Activated naive CD4-positive, alpha-beta T cell treated with anti-CD3 and anti-CD28 coated beads for 36 hours (primary cell): ENCODE measurements around the gene ARSI. TPM values are rescaled to one million over a fixed set of nuclear protein-coding genes. Genes with fewer than 3 reads are reported as not detected.
A peak's percentile ranks its signal among the peaks of the same experiment; 100 is the strongest.

ENCODE experiments used
- CTCF ChIA-PET: fragments of 350-600 bp; sonication (Branson Sonifier 250); formaldehyde crosslinking; loops from one replicate; lab custom pipeline; 2021; ENCODE audit warnings: antibody characterized with exemption; lab: Charles Lee
- DNase-seq: peaks from one replicate; pipeline ENCODE4 v3.0.0-alpha.2; 2020
- H3K27ac Mint-ChIP-seq: one replicate; pipeline ENCODE4 v1.8.0; 2021; ENCODE audit warnings: mild to moderate bottlenecking, mixed read lengths
- H3K27me3 Mint-ChIP-seq: one replicate; pipeline ENCODE4 v1.8.0; 2021; ENCODE audit warnings: low read depth, mixed read lengths
- H3K36me3 Mint-ChIP-seq: one replicate; pipeline ENCODE4 v1.8.0; 2021; ENCODE audit warnings: low read depth, mixed read lengths
- H3K4me1 Mint-ChIP-seq: one replicate; pipeline ENCODE4 v1.8.0; 2021; ENCODE audit warnings: low read depth, mixed read lengths
- H3K4me3 Mint-ChIP-seq: one replicate; pipeline ENCODE4 v1.8.0; 2021; ENCODE audit warnings: mild to moderate bottlenecking, moderate library complexity, mixed read lengths
- H3K9me3 Mint-ChIP-seq: one replicate; pipeline ENCODE4 v1.8.0; 2021; ENCODE audit warnings: mixed read lengths
- intact Hi-C: fragments of 100-400 bp; cut with micrococcal nuclease; formaldehyde crosslinking; loops from one replicate; pipeline ENCODE4 v1.15.1; 2023
- total RNA-seq, 2 experiments: library from RNA; stranded (reverse); gene quantifications; one replicate each; pipeline ENCODE4 v1.2.3, GENCODE V29; 2021

Gene ARSI
- total RNA-seq, 2 experiments from 2014 or later: not detected

DNA sequence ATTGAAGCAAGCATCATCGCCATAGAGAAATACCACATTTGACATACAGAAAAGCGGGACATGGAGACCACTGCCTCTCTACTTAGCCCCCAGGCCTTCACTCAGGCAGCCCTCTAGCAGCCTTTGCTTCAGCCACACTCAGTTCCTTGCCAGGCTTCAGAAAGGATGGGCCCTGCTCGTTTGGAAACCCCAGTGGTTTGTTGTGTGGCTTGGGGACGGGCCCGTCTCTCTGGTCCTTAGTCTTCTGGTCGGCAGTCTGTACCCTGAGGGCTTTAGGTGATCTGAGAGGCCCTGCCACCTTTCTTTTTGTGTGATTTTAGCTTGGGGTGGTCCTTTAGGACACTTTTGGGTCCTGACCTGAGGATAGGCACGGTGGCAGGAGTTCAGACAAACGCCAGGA is 21.1 kb upstream of the ARSI start:
- H3K27ac Mint-ChIP-seq: no peak overlapping the region
- intact Hi-C loops: no loop called here
- CTCF ChIA-PET: interaction anchor here (0.8 kb wide), 1 partner anchor 11 kb away, joined by 3 read pairs; no protein-coding TSS in a partner anchor
- no peak overlapping the region for H3K4me3 Mint-ChIP-seq
- peaks cover 3% of the 10 kb centered on the region for H3K4me1 Mint-ChIP-seq
- DNase-seq: no peak
- H3K36me3 Mint-ChIP-seq: no peaks in the 10 kb centered on the region
- no peaks in the 10 kb centered on the region for H3K27me3 Mint-ChIP-seq
- H3K9me3 Mint-ChIP-seq: no peaks in the 10 kb centered on the region

- Mint-ChIP-seq H3K4me1 (peaks cover 3% of the 10 kb centered on the region), H3K36me3 (no peaks in the 10 kb centered on the region), H3K27ac (no peak overlapping the region), H3K4me3 (no peak overlapping the region), H3K27me3 (no peaks in the 10 kb centered on the region), H3K9me3 (no peaks in the 10 kb centered on the region)
- DNase-seq: no peak
- CTCF ChIA-PET: interaction anchor here (0.8 kb wide), 1 partner anchor 12 kb away, joined by 3 read pairs; no protein-coding TSS in a partner anchor
- intact Hi-C loops: no loop called here
These were observed 20.4 kb upstream of the ARSI start for GRCh38 chr5:150323092-150323491.

GRCh38 chr5:150322202-150322601 is 19.5 kb upstream of the ARSI start:
- CTCF ChIA-PET: no interaction called here
- H3K4me1 Mint-ChIP-seq: peaks cover 3% of the 10 kb centered on the region
- DNase-seq: no peak
- H3K27ac Mint-ChIP-seq: no peak overlapping the region
- no peaks in the 10 kb centered on the region for H3K36me3 Mint-ChIP-seq
- no peaks in the 10 kb centered on the region for H3K9me3 Mint-ChIP-seq
- H3K27me3 Mint-ChIP-seq: no peaks in the 10 kb centered on the region
- intact Hi-C loops: no loop called here
- H3K4me3 Mint-ChIP-seq: no peak overlapping the region

- H3K27me3 Mint-ChIP-seq: no peaks in the 10 kb centered on the region
- CTCF ChIA-PET: no interaction called here
- H3K4me1 Mint-ChIP-seq: peaks cover 3% of the 10 kb centered on the region
- H3K27ac Mint-ChIP-seq: no peak overlapping the region
- no peak overlapping the region for H3K4me3 Mint-ChIP-seq
- H3K9me3 Mint-ChIP-seq: no peaks in the 10 kb centered on the region
- DNase-seq: no peak
- intact Hi-C loops: no loop called here
- no peaks in the 10 kb centered on the region for H3K36me3 Mint-ChIP-seq
These were observed 19.1 kb upstream of the ARSI start for GRCh38 chr5:150321784-150322183.

GRCh38 chr5:150321211-150321610 is 18.5 kb upstream of the ARSI start:
- no peaks in the 10 kb centered on the region for H3K36me3 Mint-ChIP-seq
- CTCF ChIA-PET: interaction anchor here (0.6 kb wide), 1 partner anchor 282 kb away, joined by 4 read pairs; no protein-coding TSS in a partner anchor
- intact Hi-C loops: no loop called here

GRCh38 chr5:150320044-150320613 is 17.4 kb upstream of the ARSI start:
- intact Hi-C loops: no loop called here
- DNase-seq: no peak
- Mint-ChIP-seq H3K27ac (no peak overlapping the region), H3K27me3 (no peaks in the 10 kb centered on the region), H3K4me3 (no peak overlapping the region), H3K36me3 (no peaks in the 10 kb centered on the region), H3K4me1 (peaks cover 3% of the 10 kb centered on the region), H3K9me3 (no peaks in the 10 kb centered on the region)
- CTCF ChIA-PET: interaction anchor here (0.7 to 1.1 kb wide), 3 partner anchors 15 to 231 kb away, joined by 3 read pairs; no protein-coding TSS in a partner anchor

More at GRCh38 chr5:150321211-150321610, 18.5 kb upstream of the ARSI start:
- H3K4me1 Mint-ChIP-seq: peaks cover 3% of the 10 kb centered on the region
- no peak for DNase-seq
- H3K9me3 Mint-ChIP-seq: no peaks in the 10 kb centered on the region
- no peaks in the 10 kb centered on the region for H3K27me3 Mint-ChIP-seq
- H3K27ac Mint-ChIP-seq: no peak overlapping the region
- no peak overlapping the region for H3K4me3 Mint-ChIP-seq

- Mint-ChIP-seq H3K27me3 (no peaks in the 10 kb centered on the region), H3K9me3 (no peaks in the 10 kb centered on the region), H3K4me3 (no peak overlapping the region), H3K27ac (no peak overlapping the region), H3K4me1 (peaks cover 3% of the 10 kb centered on the region), H3K36me3 (no peaks in the 10 kb centered on the region)
- intact Hi-C loops: no loop called here
- CTCF ChIA-PET: interaction anchor here (0.7 to 1.1 kb wide), 3 partner anchors 14 to 231 kb away, joined by 3 read pairs; no protein-coding TSS in a partner anchor
- no peak for DNase-seq
These were observed 16.7 kb upstream of the ARSI start for GRCh38 chr5:150319484-150319790.

DNA sequence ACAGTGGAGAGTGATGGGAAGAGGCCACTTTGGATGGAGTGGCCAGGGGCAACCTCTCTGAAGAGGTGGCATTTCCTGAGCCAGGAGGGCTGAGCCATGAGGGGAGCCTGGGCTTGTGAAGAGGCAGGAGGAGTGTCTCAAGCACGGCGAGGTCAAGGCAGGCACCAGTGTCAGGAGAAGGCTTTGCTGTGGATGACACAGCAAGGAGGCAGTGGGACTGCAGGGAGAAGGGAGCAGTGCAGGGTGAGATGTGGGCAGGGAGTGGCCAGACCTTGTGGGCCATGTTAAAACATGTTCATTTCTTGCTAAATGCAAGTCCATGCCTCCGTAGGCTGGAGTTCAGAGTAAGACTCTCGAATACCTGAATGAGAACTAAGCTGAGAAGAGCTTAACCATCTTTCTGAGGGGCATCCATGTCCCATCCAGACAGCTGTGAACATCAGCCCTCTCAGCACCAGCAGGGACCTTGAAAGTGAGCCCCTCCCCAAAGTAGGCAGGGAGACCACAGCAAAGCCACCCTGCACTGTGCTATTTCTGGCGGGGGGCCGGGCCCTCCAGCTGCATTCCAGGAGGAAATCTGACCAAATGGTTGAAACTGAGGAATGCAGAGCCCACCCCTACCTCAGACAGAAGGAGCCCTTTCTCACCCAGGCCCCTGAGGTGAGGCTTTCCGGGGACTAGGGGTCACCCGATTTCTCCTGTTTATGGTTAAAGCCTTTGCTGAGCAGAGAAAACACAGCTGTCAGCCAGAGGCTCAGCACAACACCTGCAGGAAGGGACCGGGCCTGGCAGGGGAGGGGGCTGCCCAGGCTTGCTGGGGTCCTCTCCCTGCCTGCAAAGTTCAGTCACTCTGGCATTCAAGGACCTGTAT is 16.1 kb upstream of the ARSI start:
- peaks cover 3% of the 10 kb centered on the region for H3K4me1 Mint-ChIP-seq
- H3K27ac Mint-ChIP-seq: no peak overlapping the region
- no peaks in the 10 kb centered on the region for H3K9me3 Mint-ChIP-seq
- H3K4me3 Mint-ChIP-seq: no peak overlapping the region
- CTCF ChIA-PET: interaction anchor here (0.6 to 0.8 kb wide), 2 partner anchors 205 to 232 kb away, joined by 3 read pairs; no protein-coding TSS in a partner anchor
- H3K27me3 Mint-ChIP-seq: no peaks in the 10 kb centered on the region
- DNase-seq: no peak
- H3K36me3 Mint-ChIP-seq: no peaks in the 10 kb centered on the region
- intact Hi-C loops: no loop called here

DNA sequence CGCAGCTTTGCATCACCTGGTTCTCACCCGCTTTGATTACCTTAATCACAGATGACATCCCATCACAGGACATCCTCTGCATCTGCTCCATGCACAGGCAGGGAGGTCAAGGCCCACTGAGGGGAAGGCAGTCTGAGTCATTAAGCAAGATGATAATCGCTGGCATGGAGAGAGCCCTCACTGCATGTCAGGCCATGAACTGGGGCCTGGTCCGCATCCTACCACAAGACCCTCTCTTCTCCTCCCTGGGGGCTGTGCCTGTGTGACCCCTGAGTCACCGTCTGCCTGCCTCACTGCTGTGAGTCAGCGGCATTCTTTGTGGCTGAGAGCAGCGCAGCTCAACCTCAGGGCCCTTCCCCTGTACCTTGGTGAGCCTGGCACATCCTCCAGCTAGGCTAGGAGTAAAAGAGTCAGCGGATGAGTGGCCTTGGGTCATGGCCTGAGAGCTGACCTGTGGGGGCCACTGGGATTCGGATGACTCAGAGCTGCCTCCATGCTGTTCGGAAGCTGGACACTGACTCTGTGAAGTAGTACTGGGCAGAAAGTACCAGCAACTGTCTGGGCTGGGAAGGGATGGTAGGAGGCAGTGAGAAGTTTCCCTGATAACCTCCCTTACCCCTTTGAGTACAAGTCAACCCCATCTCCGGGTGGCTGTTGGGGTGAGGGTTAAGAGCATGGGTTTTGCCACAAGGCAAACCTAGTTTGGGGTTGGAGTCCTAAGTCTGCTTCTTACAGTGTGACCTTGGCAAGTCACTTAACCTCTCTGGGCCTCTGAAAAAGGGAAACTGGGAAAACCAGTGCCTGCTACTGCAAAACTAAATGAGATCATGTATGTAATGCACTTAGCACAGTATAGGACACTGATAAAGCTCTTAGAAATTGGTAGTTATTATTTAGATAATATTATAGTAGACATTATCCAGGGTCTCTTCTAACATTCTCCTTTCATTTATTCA is 14.6 kb upstream of the ARSI start:
- Mint-ChIP-seq H3K36me3 (no peaks in the 10 kb centered on the region), H3K9me3 (no peaks in the 10 kb centered on the region), H3K4me3 (no peak overlapping the region), H3K27ac (no peak overlapping the region), H3K4me1 (peaks cover 3% of the 10 kb centered on the region), H3K27me3 (no peaks in the 10 kb centered on the region)
- intact Hi-C loops: no loop called here
- peak; percentile 22 for DNase-seq
- CTCF ChIA-PET: no interaction called here

GRCh38 chr5:150316320-150316719 is 13.6 kb upstream of the ARSI start:
- Mint-ChIP-seq H3K9me3 (no peaks in the 10 kb centered on the region), H3K4me3 (no peak overlapping the region), H3K4me1 (no peaks in the 10 kb centered on the region), H3K36me3 (no peaks in the 10 kb centered on the region), H3K27me3 (no peaks in the 10 kb centered on the region), H3K27ac (no peak overlapping the region)
- DNase-seq: no peak
- CTCF ChIA-PET: no interaction called here
- intact Hi-C loops: no loop called here

DNA sequence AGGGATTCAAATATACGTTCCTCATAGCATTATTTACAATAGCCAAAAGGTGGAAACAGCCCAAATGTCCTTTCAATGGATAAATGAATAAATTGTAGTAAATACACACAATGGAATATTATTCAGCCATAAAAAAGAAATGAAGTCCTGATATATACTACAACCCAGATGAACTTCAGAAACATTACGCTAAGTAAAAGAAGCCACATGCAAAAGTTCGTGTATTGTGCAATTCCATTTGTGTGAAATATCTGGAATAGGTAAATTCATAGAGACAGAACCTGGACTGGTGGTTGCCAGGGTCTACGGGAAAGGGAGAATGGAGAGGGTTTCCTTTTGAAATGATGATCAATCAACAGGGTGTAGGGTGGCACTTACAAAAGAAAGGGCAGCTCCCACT is 12.5 kb upstream of the ARSI start:
- no peaks in the 10 kb centered on the region for H3K27me3 Mint-ChIP-seq
- no peaks in the 10 kb centered on the region for H3K4me1 Mint-ChIP-seq
- CTCF ChIA-PET: no interaction called here
- DNase-seq: no peak
- no peak overlapping the region for H3K4me3 Mint-ChIP-seq
- intact Hi-C loops: no loop called here
- H3K27ac Mint-ChIP-seq: no peak overlapping the region
- no peaks in the 10 kb centered on the region for H3K36me3 Mint-ChIP-seq
- no peaks in the 10 kb centered on the region for H3K9me3 Mint-ChIP-seq
